ENCODE results near the gene ERCC2. TPM values are rescaled to one million over a fixed set of nuclear protein-coding genes. Genes with fewer than 3 reads are reported as not detected.

The ERCC2 gene
- total RNA-seq, 2 experiments from 2014 or later: 17.3 to 21.4 TPM

DNA sequence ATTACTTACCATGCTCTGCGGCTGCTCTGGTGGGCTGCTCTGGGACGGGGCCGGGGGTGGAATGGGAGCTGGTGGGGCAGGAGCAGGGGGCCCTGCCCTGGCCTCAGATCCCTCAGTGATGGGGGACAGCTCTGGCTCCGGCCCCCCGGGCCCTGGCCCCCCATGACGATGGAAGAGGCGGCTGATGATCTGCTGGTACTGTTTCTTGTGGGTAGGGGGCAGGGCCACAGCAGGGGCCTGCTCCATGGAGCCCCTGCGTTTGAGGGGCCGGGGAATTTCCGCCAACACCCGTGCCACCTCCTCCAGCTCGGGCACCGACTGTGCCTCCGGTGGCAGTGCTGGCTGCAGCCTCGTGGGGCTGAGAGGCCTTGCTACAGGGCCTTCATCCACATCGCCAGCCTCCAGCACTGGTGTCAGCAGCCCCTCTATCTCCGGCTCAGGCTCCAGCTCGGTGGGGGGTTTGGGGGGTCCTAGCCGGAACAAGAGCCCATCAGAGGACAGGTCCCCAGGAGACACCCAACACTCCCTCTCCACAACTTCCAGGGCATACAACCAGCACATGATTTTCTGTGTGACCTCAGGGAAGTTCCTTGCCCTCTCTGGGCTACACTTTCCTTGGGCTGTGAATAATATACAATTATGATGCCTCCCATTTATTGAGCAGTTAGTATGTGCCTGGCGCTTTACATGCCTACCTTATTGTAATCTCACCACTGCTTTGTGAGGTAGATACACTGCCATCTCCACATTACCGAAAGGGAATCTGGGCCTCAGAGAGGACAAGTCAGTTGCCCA is 21.7 kb upstream of the ERCC2 start:
- ChIA-PET CTCF (no interaction called here), POLR2A (no interaction called here)
- peaks cover 12% of the 10 kb centered on the region for H3K27me3 Mint-ChIP-seq

DNA sequence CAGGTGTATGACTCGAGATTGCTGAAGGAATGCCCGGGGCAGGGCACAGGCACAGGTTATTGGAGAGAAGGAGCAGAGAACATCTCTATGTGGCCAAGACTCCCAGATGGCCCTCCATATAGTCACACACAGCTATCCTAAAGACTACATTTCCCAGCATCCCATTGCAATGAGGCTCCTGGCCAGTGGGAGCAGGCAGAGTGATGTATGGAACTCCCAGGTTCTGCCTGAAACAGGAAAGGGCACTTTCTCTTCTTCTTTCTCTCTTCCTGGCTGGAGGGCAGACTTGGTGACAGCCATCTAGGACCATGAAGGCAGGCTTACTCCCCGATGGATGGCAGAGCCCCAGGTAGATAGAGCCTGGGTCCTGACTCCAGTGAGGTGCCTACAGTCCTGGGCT is 21.0 kb upstream of the ERCC2 start:
- no peaks in the 10 kb centered on the region for H3K36me3 Mint-ChIP-seq (ENCODE audit: low read depth)
- DNase-seq: no peak
- peaks cover 15% of the 10 kb centered on the region for H3K27me3 Mint-ChIP-seq
- no peak overlapping the region for H3K4me3 Mint-ChIP-seq
- no peak overlapping the region for H3K27ac Mint-ChIP-seq
- no peaks in the 10 kb centered on the region for H3K9me3 Mint-ChIP-seq
- H3K4me1 Mint-ChIP-seq: peaks cover 1% of the 10 kb centered on the region
- ChIA-PET CTCF (no interaction called here), POLR2A (no interaction called here)

More for the DNA sequence above, 21.7 kb upstream of the ERCC2 start:
- H3K36me3 Mint-ChIP-seq (ENCODE audit: low read depth): no peaks in the 10 kb centered on the region
- DNase-seq: no peak
- no peak overlapping the region for H3K27ac Mint-ChIP-seq
- no peaks in the 10 kb centered on the region for H3K9me3 Mint-ChIP-seq
- no peak overlapping the region for H3K4me3 Mint-ChIP-seq
- H3K4me1 Mint-ChIP-seq: peaks cover 5% of the 10 kb centered on the region

DNA sequence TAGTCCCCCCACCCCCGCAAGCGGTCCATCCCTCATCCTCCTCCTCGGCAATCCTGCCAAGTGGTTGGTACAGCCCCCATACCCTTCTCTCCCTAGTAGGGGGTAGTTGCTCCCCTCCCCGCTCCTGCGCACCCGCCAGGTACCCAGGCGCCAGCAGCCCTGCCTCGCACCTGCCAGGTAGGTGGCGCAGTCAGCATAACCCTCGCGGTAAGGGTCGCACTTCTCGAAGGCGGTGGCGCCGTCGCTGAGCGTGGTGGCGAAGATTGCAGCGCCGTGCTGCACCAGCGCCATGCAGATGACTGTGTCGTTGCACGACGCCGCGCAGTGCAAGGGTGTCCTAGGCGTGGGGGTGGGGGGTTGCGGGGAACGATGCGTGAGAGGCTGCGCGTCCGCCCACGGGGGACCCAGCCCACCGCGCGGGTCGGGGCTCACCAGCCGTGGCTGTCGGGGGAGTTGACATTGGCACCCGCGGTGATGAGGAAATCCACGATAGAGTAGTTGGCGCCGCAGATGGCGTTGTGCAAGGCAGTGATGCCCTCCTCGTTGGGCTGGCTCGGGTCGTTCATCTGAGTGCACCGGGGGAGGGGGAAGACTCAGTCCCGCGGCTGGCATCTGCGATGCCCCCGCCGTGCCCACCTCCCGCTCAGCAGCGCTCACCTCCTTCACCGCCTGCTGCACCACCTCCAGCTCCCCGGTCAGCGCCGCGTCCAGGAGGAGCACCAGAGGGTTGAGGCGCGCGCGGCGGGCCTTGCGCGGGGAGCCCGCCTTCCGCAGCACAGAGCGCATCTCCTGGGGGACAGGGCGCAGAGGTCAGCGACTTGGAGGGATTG is 15.2 kb upstream of the ERCC2 start:
- CTCF ChIA-PET: no interaction called here
- no peaks in the 10 kb centered on the region for H3K9me3 Mint-ChIP-seq
- no peaks in the 10 kb centered on the region for H3K4me1 Mint-ChIP-seq
- no peak overlapping the region for H3K27ac Mint-ChIP-seq
- no peak overlapping the region for H3K4me3 Mint-ChIP-seq
- DNase-seq: no peak
- POLR2A ChIA-PET: no interaction called here
- no peaks in the 10 kb centered on the region for H3K36me3 Mint-ChIP-seq (ENCODE audit: low read depth)
- H3K27me3 Mint-ChIP-seq: peaks cover 25% of the 10 kb centered on the region

DNA sequence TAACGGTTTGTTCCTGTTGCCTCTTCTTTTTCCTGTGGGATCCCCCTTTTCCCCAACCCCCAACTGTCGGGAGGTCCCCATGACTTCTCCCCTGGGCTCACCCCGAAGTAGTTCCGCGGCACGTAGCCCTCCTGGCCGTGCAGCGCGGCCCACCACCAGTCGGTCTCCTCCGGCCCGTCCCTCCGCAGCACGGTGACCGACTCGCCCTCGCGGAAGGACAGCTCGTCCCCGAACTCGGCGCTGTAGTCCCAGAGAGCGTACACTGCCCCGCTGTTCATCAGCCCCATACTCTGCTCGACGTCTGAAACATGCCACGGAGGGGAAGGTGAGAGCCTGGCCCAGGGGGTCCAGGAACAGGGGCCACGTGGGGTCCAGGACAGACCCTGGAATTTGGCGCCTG is 12.1 kb upstream of the ERCC2 start:
- Mint-ChIP-seq H3K36me3 (ENCODE audit: low read depth) (no peaks in the 10 kb centered on the region), H3K27ac (no peak overlapping the region), H3K4me1 (no peaks in the 10 kb centered on the region), H3K9me3 (no peaks in the 10 kb centered on the region), H3K27me3 (peaks cover 25% of the 10 kb centered on the region), H3K4me3 (no peak overlapping the region)
- CTCF ChIA-PET: no interaction called here
- POLR2A ChIA-PET: no interaction called here
- no peak for DNase-seq

DNA sequence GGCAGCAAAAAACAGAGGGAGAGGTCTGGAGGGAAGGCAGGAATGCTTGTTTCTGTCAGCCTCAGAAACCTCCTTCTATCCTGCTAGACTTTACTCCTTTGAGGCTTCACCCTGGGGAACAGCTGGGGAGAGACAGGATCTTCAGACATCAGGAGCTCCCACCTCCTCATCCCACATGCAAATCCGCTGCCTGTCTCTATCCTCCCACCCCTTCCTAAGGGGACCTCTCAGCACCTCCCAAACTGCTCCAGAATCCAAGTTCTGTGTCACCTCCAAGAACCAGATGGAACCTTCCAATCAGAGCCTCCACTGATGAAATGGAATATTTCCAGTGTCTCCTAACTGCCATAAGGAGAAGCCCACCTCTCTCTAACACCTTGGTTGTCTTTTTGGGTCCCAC is 9.7 kb upstream of the ERCC2 start:
- Mint-ChIP-seq H3K27ac (no peak overlapping the region), H3K4me1 (peaks cover 2% of the 10 kb centered on the region), H3K4me3 (no peak overlapping the region), H3K36me3 (ENCODE audit: low read depth) (no peaks in the 10 kb centered on the region), H3K27me3 (peaks cover 4% of the 10 kb centered on the region), H3K9me3 (no peaks in the 10 kb centered on the region)
- no peak for DNase-seq
- POLR2A ChIA-PET: no interaction called here
- CTCF ChIA-PET: no interaction called here

DNA sequence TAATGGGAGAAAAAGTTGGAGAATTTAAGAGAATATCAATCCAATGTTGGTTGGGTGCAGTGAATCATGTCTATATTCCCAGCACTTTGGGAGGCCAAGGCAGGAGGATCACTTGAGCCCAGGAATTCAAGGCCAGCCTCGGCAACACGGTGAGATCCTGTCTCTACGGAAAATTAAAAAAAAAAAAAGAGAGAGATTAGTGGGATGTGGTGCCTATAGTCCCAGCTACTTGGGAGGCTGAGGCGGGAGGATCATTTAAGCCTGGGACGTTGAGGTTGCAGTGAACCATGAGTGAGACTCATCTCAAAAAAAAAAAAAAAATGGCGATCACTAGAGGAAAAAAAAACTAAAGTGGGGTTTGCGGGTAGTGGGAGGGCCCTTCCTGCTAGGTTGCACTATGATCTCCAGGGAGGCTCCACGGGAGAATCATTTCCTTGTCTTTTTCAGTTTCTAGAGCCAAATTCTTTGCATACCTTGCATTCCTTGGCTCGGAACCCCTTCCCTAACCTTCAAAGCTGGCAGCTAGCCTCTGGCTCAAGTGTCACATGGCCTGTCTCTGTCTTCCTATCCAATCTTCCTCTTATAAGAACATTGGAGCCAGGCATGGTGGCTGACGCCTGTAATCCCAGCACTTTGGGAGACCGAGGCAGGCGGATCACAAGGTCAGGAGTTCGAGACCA is 5.8 kb upstream of the ERCC2 start:
- Mint-ChIP-seq H3K4me1 (peaks cover 2% of the 10 kb centered on the region), H3K27me3 (no peaks in the 10 kb centered on the region), H3K36me3 (ENCODE audit: low read depth) (no peaks in the 10 kb centered on the region), H3K4me3 (no peak overlapping the region), H3K27ac (no peak overlapping the region), H3K9me3 (no peaks in the 10 kb centered on the region)
- no peak for DNase-seq
- POLR2A ChIA-PET: no interaction called here
- CTCF ChIA-PET: interaction anchor here (0.6 kb wide), 1 partner anchor 109 kb away, joined by 3 read pairs; no protein-coding TSS in a partner anchor

DNA sequence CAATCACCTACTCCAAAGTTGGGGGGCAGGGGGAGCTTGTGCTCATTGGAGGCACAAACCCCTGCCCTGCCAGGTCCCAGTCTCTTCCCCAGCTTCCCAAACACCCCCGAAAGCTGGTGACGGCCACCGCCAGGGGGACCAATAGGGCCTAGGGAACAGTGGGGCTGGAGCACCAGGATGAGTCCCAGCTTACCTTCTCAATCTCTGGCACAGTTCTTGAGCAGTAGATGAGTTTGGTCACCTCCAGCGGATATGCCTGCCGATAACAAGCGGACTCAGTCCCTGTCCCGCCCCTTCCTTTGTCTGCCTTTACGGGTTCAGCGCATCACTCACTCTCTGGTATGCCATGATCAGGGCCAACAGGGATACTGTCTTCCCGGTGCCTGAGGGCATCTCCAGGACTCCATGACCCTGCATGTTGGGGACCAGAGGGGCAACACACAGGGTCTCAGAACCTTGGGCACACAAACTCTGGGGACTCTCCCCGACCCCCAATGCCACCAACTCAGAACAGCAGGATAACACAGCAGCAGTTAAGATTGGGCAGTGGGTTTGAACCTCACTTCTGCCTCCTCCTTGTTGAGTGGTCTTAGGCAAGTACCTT is 1.5 kb downstream of the ERCC2 start:
- no peaks in the 10 kb centered on the region for H3K27me3 Mint-ChIP-seq
- CTCF ChIA-PET: interaction anchor here (0.6 to 0.9 kb wide), 3 partner anchors 27 to 130 kb away, joined by 3 to 4 read pairs (median 4); no protein-coding TSS in a partner anchor
- H3K27ac Mint-ChIP-seq: no peak overlapping the region
- POLR2A ChIA-PET: no interaction called here
- peaks cover 4% of the 10 kb centered on the region for H3K36me3 Mint-ChIP-seq (ENCODE audit: low read depth)
- H3K9me3 Mint-ChIP-seq: no peaks in the 10 kb centered on the region
- no peak for DNase-seq
- peaks cover 21% of the 10 kb centered on the region for H3K4me1 Mint-ChIP-seq
- peak overlapping the region; percentile 35 for H3K4me3 Mint-ChIP-seq

DNA sequence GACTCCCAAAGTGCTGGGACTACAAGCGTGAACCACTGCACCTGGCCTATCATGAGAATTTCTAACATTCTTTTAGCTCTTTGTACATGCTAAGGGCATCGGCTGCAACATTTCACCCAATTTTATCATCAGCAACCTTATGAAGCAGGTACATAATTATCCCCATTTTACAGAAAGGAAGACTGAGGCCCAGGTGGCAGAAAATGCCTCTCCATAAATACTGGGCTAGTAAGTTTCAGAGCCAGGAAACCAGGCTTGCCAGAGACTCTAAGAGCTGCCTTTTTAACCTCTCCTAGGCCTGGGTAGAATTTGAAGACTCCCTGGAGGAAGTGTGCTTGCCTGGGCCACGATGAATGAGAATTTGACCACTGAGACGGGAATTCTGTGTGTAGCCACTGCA is 2.2 kb downstream of the ERCC2 start:
- CTCF ChIA-PET: interaction anchor here (0.9 kb wide), 2 partner anchors 26 to 29 kb away, joined by 3 to 4 read pairs; no protein-coding TSS in a partner anchor
- Mint-ChIP-seq H3K4me1 (peaks cover 21% of the 10 kb centered on the region), H3K4me3 (peak overlapping the region; percentile 29), H3K27ac (no peak overlapping the region), H3K9me3 (no peaks in the 10 kb centered on the region), H3K36me3 (ENCODE audit: low read depth) (peaks cover 4% of the 10 kb centered on the region), H3K27me3 (no peaks in the 10 kb centered on the region)
- POLR2A ChIA-PET: no interaction called here
- no peak for DNase-seq

DNA sequence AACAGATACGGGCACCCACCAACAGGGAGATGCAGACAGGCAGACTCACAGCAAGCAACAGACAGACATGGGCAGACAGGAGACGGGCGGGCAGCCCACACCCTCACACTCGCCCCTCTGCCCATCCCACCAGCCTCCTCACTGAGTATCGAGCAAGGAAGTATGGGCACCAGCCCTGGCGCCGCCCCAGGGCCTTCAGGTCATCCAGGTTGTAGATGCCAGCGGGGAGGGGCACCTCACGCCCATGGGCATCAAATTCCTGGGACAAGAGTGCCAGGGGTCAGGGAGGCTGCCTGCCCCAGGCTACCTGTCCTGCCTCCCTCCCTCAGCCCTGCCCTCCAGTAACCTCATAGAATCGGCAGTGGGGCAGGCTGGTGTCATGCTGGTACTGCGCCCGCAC is 5.7 kb downstream of the ERCC2 start:
- Mint-ChIP-seq H3K27me3 (no peaks in the 10 kb centered on the region), H3K9me3 (no peaks in the 10 kb centered on the region), H3K27ac (no peak overlapping the region), H3K4me3 (no peak overlapping the region), H3K36me3 (ENCODE audit: low read depth) (peaks cover 4% of the 10 kb centered on the region), H3K4me1 (peaks cover 12% of the 10 kb centered on the region)
- no peak for DNase-seq
- ChIA-PET POLR2A (no interaction called here), CTCF (interaction anchor here (0.6 kb wide), 1 partner anchor 238 kb away, joined by 3 read pairs; no protein-coding TSS in a partner anchor)

DNA sequence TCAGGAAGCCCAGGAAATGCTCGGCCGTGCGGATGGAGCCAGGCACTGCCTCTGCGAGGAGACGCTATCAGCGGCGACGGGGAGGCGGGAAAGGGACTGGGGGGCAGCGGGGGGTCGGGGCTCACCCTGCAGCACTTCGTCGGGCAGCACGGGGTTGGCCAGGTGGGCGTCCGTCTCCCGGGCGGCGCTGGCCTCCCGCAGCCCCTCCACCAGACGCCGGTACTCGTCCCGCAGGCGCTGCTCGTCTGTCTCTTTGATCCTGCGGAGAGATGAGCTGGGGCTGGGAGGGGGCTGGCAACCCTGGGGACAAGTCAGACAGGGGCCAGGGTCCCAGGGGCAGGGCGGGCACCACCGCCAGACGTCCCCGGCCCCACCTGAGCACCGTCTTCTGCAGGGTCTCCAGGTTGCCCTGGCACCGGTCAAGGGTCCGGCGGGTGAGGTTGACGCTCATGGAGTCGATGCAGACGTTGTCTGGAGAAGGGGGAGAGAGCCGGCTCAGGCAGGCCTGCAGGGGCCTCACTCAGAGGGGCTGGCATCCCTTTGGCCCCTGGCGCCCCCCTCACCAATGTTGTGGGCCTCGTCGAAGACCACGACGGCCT is 6.4 kb downstream of the ERCC2 start:
- H3K27me3 Mint-ChIP-seq: no peaks in the 10 kb centered on the region
- POLR2A ChIA-PET: no interaction called here

DNA sequence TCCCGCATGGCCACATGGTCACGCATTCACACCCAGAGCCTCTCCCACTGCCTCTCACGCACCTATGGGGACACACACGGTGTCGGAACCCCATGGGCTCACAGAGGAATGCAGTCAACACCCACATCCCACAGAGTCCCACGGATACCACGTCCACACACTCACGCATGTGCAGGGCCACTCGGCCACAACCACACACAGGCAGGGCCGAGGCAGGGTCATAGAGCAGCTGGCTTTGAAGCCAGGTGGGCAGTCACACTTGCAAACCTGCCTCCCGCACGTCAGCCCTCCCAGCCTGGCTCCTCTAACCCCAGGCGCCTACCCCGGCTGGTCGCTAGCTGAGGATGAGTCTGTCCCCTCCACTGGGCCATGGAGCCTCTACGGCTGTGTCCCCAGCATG is 8.1 kb downstream of the ERCC2 start:
- H3K9me3 Mint-ChIP-seq: no peaks in the 10 kb centered on the region
- H3K4me3 Mint-ChIP-seq: no peak overlapping the region

More for the DNA sequence above, 6.4 kb downstream of the ERCC2 start:
- no peak for DNase-seq
- no peak overlapping the region for H3K4me3 Mint-ChIP-seq
- H3K36me3 Mint-ChIP-seq (ENCODE audit: low read depth): peaks cover 4% of the 10 kb centered on the region
- no peak overlapping the region for H3K27ac Mint-ChIP-seq
- CTCF ChIA-PET: interaction anchor here (0.6 kb wide), 1 partner anchor 239 kb away, joined by 3 read pairs; no protein-coding TSS in a partner anchor
- H3K9me3 Mint-ChIP-seq: no peaks in the 10 kb centered on the region
- H3K4me1 Mint-ChIP-seq: peaks cover 8% of the 10 kb centered on the region

DNA sequence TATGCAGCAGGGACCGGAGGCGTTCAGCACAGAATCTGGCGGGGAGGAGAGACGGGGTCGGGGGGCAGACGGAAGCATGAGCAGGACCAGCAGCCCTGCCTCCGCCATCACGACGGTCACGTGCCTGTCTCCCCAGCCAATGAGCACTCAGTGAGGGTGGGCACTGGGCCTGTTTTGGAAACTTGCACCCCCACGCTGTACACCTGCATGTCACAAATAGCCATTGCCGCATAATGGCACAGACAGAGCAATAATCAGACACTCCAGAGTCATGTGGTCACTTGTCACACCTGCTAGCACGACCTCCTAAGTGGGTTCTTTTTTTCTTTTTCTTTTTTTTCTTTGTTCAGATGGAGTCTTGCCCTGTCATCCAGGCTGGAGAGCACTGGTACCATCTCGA is 8.8 kb downstream of the ERCC2 start:
- no peaks in the 10 kb centered on the region for H3K9me3 Mint-ChIP-seq
- H3K4me1 Mint-ChIP-seq: peaks cover 2% of the 10 kb centered on the region
- no peak overlapping the region for H3K27ac Mint-ChIP-seq
- H3K27me3 Mint-ChIP-seq: no peaks in the 10 kb centered on the region
- POLR2A ChIA-PET: no interaction called here
- no peak for DNase-seq
- H3K4me3 Mint-ChIP-seq: no peak overlapping the region
- H3K36me3 Mint-ChIP-seq (ENCODE audit: low read depth): peaks cover 2% of the 10 kb centered on the region
- CTCF ChIA-PET: no interaction called here

More for the DNA sequence above, 8.1 kb downstream of the ERCC2 start:
- no peaks in the 10 kb centered on the region for H3K27me3 Mint-ChIP-seq
- H3K4me1 Mint-ChIP-seq: peaks cover 2% of the 10 kb centered on the region
- ChIA-PET CTCF (interaction anchor here (1.0 kb wide), 1 partner anchor 23 kb away, joined by 3 read pairs; no protein-coding TSS in a partner anchor), POLR2A (no interaction called here)
- DNase-seq: no peak
- peaks cover under 1% of the 10 kb centered on the region for H3K36me3 Mint-ChIP-seq (ENCODE audit: low read depth)
- no peak overlapping the region for H3K27ac Mint-ChIP-seq

Data from activated CD4-positive, alpha-beta T cell treated with anti-CD3 and anti-CD28 coated beads, Interleukin-2, amount 10 ng/mL, durations not matched to agents 7 days and 5 days (primary cell).